Activated CD4-positive, alpha-beta T cell treated with anti-CD3 and anti-CD28 coated beads for 24 hours (primary cell): Measurements from ENCODE around the gene LIX1L.
"Not testable (repeated sequence)": the region's sequence is repeated elsewhere in the genome, so short reads cannot be mapped to it uniquely, and the experiment has no call there.

Source experiments
- DNase-seq, 2 donors: peaks; one replicate each; pipeline ENCODE4 v3.0.0-alpha.2; 2020; ENCODE audit warnings: low read depth in 2 of 2

LIX1L gene

DNA sequence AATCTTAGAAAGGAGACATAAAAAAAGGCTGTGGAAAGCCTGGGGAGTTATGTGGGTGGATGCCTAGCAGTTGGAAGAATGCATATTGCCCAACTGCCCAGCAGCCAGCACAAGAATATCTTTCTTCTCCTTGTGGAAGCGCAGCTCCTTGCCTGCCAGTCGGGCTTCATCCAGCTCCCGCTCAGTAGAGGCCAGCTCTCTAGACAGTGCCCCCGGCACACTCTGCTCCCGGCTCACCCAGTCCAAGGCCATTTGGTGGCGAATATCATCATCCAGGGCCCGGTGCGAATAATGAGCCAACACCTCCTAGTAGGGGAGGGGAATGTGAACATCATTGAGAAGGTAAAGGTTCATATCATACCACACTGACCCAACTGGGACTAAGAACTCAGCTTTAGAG is 21.6 kb downstream of the LIX1L start:
- DNase-seq, result no peak

DNA sequence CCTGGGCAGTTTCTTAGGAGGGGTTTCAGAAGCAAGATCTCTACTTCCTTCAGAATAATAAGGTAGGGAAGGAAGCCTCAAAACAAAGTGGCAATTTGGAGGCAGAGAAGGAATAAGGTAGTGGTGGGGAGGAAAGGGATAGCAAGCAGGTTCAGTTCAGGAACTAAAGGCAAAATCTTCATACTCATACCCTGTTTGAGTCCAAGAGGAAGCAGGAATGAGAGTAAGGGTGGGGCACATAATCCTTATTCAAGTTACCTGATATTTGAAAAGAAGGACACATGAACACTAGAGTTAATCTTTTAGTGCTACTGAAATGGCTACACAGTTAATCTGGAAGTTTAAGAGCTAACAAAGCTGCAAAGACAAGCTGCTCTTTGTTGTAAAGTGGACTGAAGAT is 22.1 kb downstream of the LIX1L start:
- no peak for DNase-seq

DNA sequence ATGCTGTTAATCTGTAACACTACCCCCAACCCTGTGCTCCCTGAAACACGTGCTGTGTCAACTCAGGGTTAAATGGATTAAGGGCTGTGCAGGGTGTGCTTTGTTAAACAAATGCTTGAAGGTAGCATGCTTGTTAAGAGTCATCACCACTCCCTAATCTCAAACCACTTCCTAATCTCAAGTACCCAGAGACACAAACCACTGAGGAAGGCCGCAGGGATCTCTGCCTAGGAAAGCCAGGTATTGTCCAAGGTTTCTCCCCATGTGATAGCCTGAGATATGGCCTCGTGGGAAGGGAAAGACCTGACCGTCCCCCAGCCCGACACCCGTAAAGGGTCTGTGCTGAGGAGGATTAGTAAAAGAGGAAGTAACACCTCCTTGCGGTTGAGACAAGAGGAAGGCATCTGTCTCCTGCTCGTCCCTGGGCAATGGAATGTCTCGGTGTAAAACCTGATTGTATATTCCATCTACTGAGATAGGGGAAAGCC is 25.3 kb downstream of the LIX1L start:
- DNase-seq, result not testable (repeated sequence)

DNA sequence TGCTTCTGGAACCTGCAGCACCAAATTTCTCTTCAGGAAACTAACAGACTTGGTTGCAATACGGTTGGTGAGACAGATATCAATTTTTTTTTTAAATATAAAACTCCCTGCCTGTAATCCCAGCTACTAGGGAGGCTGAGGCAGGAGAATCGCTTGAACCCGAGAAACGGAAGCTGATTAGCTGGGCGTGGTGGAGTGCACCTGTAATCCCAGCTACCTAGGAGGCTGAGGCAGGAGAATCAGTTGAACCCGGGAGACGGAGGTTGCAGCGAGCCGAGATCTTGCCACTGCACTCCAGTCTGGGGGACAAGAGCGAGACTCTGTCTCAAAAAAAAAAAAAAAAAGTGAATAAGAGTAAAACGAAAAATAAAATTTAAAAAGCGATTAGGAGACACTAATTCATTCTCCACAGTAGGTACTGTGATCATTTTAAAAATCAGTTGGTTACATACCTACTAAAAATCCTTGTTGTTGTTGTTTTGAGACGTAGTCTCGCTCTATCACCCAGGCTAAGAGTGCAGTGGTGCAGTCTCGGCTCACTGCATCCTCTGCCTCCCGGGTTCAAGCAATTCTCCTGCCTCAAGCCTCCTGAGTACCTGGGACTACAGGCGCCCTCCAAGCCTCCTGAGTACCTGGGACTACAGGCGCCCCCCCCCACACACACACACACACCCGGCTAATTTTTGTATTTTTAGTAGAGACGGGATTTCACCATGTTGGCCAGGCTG is 29.7 kb downstream of the LIX1L start:
- no peak for DNase-seq

DNA sequence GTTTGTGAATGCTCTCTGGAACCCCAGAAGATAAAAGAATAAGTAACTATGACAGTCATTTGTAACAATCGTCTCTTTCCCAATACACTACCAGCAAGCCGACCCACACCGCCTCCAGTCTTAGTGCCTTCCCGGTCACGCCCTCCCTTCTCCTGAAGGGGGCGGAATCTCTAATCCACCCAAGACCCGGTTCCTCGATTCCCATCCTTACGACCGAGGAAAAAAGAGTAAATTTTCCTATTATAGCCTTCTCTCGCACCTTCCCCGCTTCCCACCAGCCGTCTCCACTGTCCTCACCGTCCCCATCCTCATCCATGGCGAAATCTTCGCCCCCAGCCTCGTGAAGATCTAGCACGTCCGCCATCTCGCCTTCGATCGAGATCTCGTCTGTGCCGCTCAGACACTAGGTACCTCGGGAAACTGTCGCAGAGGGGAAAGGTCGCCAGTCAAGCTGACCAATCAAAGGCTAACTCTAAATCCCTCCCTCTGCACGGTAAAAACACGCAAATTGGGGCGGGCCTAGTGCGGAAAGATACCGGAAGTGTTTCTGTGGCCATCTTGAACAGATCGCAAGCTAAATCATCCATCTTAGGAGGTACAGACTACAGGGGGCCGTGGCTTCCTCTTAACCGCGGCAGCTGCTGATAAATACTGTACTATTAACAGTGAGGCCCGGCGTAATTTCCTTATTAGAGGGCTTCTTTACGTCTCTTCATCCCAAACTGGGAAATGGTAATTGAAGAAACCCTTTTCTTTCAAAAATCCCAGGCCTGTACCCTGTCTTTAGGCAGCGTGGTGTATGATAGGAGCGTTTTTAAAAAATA is 30.5 kb downstream of the LIX1L start, which contains the start of gene RBM8A:
Gene RBM8A, minus strand, starts transcription at position 422 of the 824 bp plus-strand sequence. Its CDS starts 58 bp downstream, at position 364.
- peak; percentile 85 to 89 for DNase-seq

DNA sequence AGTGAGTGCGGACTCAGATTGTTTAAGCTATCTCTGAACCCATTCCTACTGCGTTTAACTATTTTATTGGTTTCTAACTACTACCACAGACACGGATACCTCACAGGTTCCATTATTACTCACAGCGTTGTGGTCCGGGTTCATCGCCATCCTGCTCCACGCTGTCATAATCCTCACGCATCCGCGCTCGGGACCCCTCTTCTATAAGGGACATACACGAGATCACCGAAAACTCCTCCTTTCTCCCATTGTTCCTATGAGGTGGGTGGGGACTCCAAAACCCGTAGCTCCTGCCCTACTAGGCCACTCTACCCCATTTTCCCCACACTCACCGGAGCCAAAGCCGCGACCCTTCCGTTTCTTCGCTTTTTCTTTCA is 31.1 kb downstream of the LIX1L start:
- peak in 1 of 2 donors; percentile 28 for DNase-seq

DNA sequence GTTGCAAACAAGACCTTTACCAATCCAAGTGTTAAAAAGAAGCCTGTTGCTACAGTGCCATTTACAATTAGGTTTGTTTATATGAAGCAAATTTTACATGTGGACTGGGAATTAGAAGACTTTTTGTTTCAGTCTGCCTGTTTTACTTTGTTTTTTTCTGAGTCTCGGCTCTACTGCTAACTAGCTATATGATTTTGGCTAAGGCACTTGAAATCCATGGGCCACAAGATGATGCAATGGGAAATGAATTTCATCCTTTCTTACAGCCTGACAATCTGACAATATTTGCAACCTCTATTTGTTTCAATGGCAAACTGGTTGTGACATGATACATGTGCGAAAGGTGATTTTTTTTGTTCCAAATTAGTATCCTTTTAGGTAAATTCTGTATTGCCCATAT is 35.6 kb downstream of the LIX1L start:
- DNase-seq, result no peak

DNA sequence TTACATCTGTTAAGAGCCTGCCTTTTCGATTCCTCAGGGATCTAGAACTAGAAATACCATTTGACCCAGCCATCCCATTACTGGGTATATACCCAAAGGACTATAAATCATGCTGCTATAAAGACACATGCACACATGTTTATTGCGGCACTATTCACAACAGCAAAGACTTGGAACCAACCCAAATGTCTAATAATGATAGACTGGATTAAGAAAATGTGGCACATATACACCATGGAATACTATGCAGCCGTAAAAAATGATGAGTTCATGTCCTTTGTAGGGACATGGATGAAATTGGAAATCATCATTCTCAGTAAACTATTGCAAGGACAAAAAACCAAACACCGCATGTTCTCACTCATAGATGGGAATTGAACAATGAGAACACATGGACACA is 37.5 kb downstream of the LIX1L start:
- not testable (repeated sequence) for DNase-seq

DNA sequence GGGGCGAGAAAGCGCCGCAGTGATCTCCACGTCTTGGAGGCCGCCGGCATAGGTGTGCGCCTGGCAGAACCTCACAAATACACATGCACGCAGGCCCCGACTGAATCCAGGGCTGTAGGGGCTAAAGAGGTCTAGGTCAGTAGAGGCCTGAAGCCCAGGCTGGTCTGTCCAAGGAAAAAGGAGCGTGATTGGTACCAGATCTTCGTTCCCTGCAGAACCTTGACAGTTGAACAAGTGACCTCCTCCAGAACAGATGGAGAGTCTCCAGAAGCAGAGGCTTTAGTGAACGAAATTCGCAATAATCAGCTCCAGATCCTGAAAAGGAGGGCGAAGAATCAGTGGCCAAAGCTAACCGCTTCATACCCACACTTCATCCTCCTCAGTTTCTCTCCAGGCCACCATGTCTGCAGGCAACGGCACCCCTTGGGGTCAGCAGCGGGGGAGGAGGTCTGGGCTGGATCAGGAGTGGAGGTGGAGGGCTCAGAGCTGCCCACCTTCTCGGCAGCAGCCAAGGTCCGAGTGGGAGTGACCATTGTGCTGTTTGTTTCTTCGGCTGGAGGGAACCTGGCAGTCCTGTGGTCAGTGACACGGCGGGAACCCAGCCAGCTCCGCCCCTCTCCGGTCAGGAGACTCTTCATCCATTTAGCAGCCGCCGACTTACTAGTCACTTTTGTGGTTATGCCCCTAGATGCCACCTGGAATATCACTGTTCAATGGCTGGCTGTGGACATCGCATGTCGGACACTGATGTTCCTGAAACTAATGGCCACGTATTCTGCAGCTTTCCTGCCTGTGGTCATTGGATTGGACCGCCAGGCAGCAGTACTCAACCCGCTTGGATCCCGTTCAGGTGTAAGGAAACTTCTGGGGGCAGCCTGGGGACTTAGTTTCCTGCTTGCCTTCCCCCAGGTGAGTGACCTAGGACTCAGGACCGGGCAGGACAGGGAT is 38.6 kb downstream of the LIX1L start:
- no peak for DNase-seq

DNA sequence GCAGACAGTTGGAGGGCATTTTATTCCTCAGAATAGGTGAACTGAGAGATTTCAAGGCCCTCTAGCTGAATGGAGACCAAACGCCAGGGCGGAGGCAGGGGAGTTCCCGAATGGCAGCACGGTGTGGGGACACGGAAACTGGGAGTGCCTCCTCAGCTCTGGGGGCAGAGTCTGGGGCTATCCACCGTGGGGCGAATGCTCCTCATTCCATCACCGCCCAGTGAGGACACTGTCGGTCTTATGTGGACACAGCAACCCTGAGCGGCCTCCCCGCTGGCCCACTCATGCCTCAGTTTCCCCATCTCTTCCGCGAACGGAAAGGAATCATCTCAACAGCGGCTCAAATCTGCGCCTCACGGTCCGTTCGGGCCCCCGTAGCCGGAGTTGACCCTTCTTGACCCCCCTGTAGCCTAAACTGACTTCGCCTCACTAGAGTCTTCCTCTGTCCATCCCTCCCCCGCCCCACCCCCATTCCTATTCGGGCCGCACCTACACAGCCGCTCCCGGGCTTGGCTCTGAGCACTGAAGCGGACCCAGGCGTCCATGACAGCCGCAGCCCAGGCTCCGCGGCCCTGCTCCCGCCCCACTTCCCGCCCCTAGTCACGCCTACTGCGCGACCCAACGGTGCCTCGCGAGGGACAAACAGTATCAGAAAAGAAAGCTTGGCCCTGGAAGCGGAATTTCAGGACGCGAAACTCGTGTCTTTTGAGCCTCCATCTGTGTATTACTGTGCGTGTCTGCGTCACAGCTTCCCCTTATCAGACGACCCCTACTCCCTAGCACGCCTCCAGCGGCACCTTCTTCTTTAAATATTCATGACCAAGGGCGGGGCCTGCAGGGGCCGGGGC is 39.4 kb downstream of the LIX1L start, which contains the start of gene PEX11B:
Gene PEX11B, minus strand, starts transcription at position 574 of the 848 bp plus-strand sequence. Its CDS starts 29 bp downstream, at position 545.
- DNase-seq, result peak; percentile 88 to 90

DNA sequence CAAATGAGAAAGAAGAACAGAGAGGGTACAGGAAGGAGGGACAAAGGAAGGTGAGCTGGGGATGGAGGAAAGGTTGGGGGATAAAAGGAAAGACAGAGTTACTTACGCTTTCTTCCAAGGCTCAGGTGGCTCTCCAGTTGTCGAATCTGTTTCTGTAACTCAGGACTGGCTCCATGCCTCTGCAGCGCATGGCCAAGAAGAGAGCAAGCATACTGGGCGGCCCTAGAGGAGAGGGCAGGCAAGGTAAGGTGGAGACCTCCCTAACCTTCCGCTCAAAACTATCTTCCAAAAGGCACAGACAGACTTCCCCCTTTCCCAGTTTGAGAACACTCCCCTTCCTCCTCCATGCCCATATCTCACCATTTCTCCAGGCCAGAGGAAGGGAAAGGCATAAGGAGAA is 40.2 kb downstream of the LIX1L start:
- no peak for DNase-seq

DNA sequence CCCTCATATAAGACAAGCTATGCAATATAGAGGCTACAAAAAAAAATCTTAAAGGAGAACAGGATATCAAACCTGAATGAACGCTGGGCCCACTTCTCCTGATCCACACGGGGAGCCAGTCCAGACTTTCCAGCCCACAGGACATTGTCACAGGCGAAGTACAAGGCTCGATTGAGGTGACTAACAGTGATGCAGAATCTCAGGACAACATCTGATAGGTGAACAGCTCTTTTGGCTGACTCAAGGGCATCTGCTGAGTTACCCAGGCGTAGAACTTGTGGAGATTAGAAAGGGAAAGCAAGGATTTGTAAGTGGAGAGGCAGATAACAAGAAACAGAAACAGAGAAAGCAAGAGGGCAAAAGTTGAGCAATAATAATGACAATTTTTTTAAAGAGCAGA is 41.1 kb downstream of the LIX1L start:
- no peak for DNase-seq

DNA sequence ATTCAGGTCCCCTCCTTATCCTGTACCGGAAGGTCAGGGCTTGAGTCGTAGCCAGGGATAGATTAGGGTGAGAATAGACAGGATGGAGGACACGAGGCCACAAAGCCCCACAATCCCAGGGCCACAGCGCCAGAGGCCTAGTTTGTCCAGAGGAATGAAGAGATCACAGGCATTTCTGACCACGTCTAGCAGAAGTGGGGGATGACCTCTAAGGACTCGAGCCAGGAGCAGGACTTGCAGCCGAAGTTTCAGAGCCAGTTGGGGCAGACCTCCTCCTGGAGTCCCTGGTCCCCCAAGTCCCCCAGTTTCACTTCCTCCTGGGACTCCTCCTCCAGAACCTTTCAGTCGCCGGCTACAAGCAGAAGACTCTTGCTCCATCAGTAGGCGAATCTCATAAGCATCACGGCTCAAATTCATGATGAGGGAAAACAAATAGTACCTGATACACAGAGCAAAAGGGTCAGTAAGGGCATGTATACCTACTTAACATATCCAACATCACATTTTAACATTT is 45.6 kb downstream of the LIX1L start:
- no peak for DNase-seq

DNA sequence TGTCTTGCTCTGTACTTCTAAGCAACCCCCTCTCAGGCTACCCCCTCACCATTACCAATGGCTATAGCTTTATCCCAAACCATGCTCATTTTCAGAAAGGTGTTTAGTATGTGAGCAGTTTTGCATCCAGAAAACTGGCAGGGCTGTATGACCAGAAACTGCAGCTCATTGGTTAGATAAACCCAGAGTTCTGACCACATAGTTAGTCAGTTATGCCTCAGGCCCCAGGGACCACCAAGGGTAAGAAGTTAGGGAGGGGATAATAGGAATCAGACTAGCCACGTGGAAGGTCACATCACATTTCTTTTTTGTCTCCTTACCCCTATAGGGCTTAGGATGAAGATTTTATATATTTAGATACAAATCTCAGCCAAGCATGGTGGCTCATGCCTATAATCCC is 49.2 kb downstream of the LIX1L start:
- no peak for DNase-seq

DNA sequence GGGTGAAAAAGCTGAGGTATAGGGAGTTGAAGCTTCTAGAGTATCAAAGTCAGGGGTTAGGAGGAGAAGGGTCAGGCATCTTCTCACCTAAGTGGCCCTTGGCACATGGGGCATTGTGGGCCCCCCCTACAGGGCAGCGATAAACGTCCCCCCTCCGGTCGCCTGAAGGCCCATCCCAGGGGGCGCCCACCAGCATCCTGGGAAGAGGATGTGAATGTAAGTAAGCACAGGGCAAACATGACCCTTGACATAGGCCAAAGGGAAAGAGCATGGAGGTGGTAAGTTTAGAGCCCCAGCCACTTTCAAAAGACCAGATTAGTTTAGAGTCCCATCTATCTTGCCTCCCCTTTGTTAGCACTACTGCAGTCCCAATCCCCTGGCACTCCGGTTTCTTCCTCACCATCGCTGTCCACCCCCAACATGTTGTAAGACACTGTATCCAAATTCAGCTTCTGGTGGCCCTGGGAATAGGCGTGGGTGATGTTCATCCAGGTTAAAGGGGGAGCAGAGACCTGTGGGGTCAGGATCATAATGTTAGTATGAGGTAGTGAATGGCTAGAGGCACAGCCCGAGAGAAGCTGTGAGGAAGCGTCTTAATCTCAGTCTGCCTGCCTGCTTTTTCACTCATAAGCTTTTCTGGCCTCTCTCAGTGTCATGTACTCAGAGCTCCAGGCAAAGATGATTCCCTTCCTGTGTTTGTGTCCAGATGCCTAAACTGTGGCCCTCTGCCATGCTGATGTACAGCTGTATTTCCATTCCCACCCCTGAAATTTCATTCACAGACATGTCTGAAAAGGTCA is 50.7 kb downstream of the LIX1L start:
- DNase-seq, result no peak

DNA sequence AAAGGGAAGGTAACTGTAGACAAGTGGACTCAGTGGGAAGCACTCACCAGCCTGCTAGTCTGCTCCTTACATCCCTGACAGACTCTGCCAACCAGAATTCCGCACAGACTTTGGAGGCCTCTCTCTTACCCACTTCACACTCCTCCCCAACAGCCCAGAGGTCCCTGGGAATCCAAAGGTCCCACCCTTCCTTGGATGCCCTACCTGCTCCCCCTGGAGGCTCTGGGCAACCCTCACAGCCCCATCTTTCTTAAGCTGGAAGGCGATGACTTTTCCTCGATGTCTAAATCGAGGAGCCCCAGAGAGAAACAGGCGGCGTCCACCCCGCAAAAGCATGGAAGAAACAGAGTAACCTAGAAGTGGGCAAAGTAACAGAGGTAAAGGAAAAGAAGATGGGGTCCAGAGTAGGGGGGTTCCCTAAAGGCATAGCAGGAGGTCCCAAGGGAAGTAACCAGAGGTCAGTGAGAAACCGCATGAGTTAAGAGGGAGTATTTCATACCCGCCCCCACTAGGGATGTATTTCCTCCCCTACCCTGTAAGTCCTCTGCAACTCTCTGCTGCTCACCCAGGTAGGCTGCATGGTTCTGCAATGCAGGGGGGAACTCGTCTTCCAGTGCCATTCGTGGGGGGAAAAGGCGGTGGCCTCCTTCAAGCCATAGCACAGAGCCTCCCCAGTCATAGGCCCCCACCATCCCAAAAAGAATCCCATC is 56.4 kb downstream of the LIX1L start:
- no peak for DNase-seq

DNA sequence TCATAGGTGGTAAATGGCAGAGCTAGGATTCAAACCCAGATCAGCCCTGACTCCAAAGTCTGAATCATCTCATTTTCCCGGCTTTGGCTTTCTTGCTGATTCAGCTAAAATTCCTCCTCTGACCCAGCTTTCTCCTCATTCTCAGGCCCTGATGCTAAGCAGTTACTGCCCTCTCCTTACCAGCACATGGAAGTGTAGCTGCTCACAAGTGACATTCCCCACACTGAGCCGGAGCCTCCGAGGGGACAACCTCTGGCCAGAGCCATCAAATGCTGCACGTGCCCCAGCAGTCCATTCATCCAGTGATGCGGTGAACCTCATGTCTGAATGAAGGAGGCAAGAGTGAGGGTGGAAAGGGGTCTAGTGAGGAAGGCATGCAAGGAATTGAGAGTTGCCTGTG is 59.1 kb downstream of the LIX1L start:
- no peak for DNase-seq

DNA sequence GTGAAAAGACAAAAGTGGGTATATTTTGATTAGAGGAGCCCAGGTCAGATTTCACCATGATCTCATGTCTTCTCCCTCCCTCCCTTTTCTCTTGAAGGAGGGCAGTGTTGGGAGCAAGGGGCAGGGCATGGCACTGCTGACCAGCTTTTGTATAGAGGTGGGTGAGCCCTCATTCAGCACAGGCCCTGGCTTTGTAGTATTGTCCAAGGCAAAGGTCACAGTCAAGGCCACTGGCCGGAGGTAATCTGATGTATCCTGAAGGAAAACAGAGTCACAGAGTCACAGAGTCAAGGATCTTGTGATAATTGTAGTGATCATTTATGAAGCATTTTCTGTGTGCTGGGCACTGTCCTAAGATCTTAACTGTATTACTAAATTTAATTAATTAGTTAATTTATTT is 59.8 kb downstream of the LIX1L start:
- DNase-seq, result no peak

DNA sequence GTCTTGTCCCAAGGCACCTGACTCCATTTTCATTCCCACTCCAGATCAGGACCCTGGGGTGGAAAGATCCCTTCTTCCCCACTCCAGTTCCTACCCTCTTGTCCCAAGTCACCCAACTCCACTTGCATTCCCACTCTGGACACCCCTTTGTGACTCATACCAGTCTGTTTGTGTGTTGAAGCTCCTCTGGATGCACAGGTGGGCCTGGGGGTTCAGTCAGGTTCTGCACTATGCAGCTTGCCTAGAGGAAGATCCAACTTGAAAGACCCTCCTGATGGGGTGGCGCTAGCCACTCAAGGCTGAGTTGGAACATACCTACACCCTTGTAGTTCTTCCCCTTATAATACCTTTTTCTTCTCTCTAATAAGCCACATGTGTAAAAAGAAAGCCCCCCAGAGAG is 62.3 kb downstream of the LIX1L start:
- DNase-seq, result no peak
